Measurements from ENCODE around the gene IGFBPL1.

The IGFBPL1 gene

GRCh38 chr9:38357350-38358114, 66.7 kb downstream of the IGFBPL1 start:
- no peak for DNase-seq (ENCODE audit: low spot score)

GRCh38 chr9:38356851-38357250, 67.4 kb downstream of the IGFBPL1 start:
- no peak for DNase-seq (ENCODE audit: low spot score)
